Stimulated activated naive CD8-positive, alpha-beta T cell treated with anti-CD3 and anti-CD28 coated beads, Interleukin-15, Interleukin-2, amounts not matched to agents 100 ng/mL and 50 ng/mL, for 24 hours (primary cell): ENCODE measurements around the gene AATF.

Experiments used
- H3K27ac Mint-ChIP-seq: one replicate; pipeline ENCODE4 v1.8.0; 2021; ENCODE audit warnings: mild to moderate bottlenecking, mixed read lengths
- H3K27me3 Mint-ChIP-seq: one replicate; pipeline ENCODE4 v1.8.0; 2021; ENCODE audit warnings: mixed read lengths
- H3K36me3 Mint-ChIP-seq: one replicate; pipeline ENCODE4 v1.8.0; 2021; ENCODE audit warnings: low read depth, mixed read lengths
- H3K4me1 Mint-ChIP-seq: one replicate; pipeline ENCODE4 v1.8.0; 2021; ENCODE audit warnings: low read depth, mixed read lengths
- H3K4me3 Mint-ChIP-seq: one replicate; pipeline ENCODE4 v1.8.0; 2021; ENCODE audit warnings: mild to moderate bottlenecking, mixed read lengths
- H3K9me3 Mint-ChIP-seq: one replicate; pipeline ENCODE4 v1.8.0; 2021; ENCODE audit warnings: mixed read lengths

The AATF gene

GRCh38 chr17:37094391-37094790, 145.6 kb downstream of the AATF start:
- Mint-ChIP-seq H3K36me3 (peaks cover 78% of the 10 kb centered on the region), H3K27ac (no peak overlapping the region), H3K4me1 (peaks cover 24% of the 10 kb centered on the region), H3K4me3 (no peak overlapping the region), H3K27me3 (no peaks in the 10 kb centered on the region), H3K9me3 (no peaks in the 10 kb centered on the region)

DNA sequence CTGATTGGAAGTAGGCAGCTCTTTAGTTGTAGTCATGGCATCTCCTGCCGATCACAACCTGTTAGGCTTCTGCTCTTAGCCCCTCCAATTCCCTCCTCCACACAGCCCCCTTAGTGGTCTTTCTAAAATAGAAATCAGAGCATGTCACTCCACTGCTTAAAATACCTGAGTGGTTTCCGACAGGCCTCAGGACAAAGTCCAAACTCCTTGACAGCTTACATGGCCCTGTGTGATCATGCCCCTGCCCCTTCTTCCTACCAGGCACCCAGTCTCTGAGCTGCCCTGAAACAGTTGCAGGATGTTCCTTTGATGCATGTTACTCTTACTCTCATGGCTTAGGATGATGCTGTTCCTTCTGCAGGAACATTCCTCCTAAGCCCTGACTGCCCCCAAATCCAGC, 147.3 kb downstream of the AATF start:
- Mint-ChIP-seq H3K9me3 (no peaks in the 10 kb centered on the region), H3K27me3 (no peaks in the 10 kb centered on the region), H3K27ac (no peak overlapping the region), H3K4me3 (no peak overlapping the region), H3K36me3 (peaks cover 71% of the 10 kb centered on the region), H3K4me1 (peaks cover 7% of the 10 kb centered on the region)

DNA sequence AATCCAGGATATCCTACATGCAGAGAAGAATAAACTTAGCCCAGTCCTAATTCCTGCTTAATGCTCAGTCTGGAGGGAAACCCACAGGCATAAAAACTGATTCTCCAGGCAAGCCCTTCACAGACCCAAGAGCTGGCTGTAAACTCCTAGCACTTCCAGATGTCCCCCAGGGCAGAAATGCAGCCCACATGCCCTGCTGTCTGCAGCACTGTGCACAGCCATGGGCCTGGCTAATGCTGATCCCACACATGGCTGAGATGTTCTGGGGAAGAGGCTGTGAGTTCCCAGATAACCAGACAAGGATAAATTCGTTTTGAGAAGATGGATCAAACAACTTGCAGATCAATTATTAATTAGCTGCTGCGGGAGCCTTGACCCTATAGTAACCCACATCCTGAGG, 148.4 kb downstream of the AATF start:
- H3K27me3 Mint-ChIP-seq, result no peaks in the 10 kb centered on the region
- peaks cover 2% of the 10 kb centered on the region for H3K4me1 Mint-ChIP-seq
- H3K4me3 Mint-ChIP-seq, result no peak overlapping the region
- H3K9me3 Mint-ChIP-seq, result no peaks in the 10 kb centered on the region
- H3K27ac Mint-ChIP-seq, result no peak overlapping the region
- H3K36me3 Mint-ChIP-seq, result peaks cover 72% of the 10 kb centered on the region

DNA sequence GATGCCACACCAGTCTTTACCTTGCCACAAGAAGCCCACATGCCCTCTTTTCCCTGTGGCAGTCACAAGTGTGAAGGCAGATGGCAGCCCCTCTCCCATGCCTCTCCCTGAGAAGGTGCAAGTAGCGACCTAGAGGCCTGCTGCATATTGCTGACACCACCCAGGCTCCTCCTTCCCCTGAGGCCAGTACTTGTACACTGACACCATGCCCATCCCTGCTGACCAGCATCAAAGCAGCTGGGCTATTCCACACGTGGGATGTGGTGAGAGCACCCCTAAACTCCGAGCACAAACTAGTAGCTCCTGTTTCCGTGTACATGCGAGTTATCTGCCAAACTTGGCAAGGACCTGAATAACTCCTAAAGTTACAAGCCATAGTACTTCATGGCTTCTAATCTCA, 149.4 kb downstream of the AATF start:
- no peak overlapping the region for H3K27ac Mint-ChIP-seq
- H3K9me3 Mint-ChIP-seq, result no peaks in the 10 kb centered on the region
- H3K27me3 Mint-ChIP-seq, result no peaks in the 10 kb centered on the region
- H3K4me1 Mint-ChIP-seq, result no peaks in the 10 kb centered on the region
- peaks cover 77% of the 10 kb centered on the region for H3K36me3 Mint-ChIP-seq
- no peak overlapping the region for H3K4me3 Mint-ChIP-seq

DNA sequence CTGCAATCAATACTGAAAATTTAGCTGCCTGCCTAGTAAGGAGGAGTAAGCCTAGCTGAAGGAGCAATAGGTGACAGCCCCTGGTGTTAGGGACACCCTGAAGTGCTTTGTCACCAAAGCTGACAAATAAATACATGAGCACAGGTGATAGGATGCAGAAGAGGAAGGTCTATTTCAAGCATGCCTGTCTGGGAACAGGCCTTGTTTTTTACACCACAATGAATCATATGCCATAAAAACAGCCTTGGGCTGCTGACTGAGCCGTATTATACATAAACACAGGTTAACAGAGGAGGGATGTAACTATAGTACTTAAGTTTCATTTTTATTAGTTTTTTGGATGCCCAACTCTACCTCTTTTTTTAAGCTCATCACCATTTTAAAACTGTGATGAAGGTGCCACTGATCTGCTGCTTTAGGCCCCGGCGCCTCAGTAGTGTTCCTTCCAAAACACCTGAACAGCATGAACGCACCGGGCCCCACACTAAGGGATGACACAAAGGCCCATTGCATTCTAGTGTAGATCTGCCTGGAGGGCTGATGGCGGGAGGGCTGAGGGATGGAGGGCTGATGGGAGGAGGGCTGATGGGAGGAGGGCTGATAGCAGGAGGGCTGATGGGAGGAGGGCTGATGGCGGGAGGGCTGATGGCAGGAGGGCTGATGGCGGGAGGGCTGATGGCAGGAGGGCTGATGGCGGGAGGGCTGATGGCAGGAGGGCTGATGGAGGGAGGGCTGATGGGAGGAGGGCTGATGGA, 150.3 kb downstream of the AATF start:
- Mint-ChIP-seq H3K27me3 (no peaks in the 10 kb centered on the region), H3K27ac (no peak overlapping the region), H3K9me3 (no peaks in the 10 kb centered on the region), H3K36me3 (peaks cover 76% of the 10 kb centered on the region), H3K4me1 (no peaks in the 10 kb centered on the region), H3K4me3 (no peak overlapping the region)

DNA sequence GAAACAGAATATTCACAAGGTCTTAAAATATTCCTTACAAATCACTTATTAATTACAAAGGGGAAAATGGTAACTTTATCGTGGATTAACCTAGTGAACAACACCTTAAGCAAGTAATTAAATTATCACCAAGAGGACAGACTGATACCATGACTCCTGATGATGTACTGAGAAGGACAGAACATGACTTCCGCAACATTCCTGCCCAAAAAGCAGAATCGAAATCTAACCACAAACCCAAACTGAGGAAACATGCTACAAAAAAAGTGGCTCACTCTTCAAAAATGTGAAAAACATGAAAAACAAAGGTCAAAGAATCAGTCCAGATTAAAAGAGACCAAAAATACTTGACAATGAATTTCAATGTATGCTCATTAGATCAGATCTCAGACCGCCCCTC, 151.5 kb downstream of the AATF start:
- H3K27ac Mint-ChIP-seq, result no peak overlapping the region
- H3K9me3 Mint-ChIP-seq, result no peaks in the 10 kb centered on the region
- no peaks in the 10 kb centered on the region for H3K4me1 Mint-ChIP-seq
- H3K36me3 Mint-ChIP-seq, result peaks cover 76% of the 10 kb centered on the region
- no peaks in the 10 kb centered on the region for H3K27me3 Mint-ChIP-seq
- H3K4me3 Mint-ChIP-seq, result no peak overlapping the region

GRCh38 chr17:37101306-37101705, 152.6 kb downstream of the AATF start:
- Mint-ChIP-seq H3K36me3 (peaks cover 71% of the 10 kb centered on the region), H3K9me3 (no peaks in the 10 kb centered on the region), H3K4me3 (no peak overlapping the region), H3K27ac (no peak overlapping the region), H3K4me1 (no peaks in the 10 kb centered on the region), H3K27me3 (no peaks in the 10 kb centered on the region)

DNA sequence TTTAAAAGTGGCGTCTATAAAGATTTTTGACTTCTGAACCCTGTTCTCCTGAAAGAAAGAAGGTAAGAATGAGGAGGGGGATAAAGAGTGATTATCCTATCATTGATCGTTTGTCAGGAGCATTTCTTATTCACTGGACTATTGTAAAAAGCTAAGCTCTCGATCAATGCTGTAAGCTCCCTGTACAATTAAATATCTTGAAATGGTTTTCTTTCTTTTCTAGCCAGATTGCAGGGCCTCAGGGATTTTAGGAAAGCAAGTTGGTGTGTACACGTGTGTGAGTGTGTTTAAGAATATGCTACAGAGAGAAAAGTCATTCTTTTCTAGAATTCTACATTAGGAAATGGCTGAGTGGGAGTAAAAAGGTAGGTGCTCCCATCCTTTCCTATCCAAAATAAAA, 154.5 kb downstream of the AATF start:
- no peaks in the 10 kb centered on the region for H3K27me3 Mint-ChIP-seq
- no peaks in the 10 kb centered on the region for H3K9me3 Mint-ChIP-seq
- H3K4me3 Mint-ChIP-seq, result no peak overlapping the region
- no peak overlapping the region for H3K27ac Mint-ChIP-seq
- peaks cover 65% of the 10 kb centered on the region for H3K36me3 Mint-ChIP-seq
- H3K4me1 Mint-ChIP-seq, result no peaks in the 10 kb centered on the region

DNA sequence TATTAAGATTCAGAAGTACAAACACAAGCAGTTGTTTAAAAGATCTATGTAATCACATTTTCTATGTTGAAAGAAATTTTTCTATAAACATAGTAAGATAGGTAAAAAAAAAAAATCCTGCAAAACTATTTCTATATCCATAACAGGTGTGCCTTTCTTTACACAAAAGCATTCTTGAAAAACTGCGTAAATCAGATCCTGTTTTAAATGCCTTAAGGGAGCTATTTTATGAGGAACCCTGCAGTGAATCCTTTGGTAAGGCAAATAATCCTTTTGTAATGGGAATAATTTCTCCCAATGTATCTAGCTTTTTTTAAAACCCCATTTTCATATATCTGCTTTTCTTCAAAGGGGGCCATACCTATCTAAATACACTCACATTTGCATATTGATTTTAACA, 157.3 kb downstream of the AATF start:
- no peaks in the 10 kb centered on the region for H3K9me3 Mint-ChIP-seq
- H3K4me1 Mint-ChIP-seq, result no peaks in the 10 kb centered on the region
- no peaks in the 10 kb centered on the region for H3K27me3 Mint-ChIP-seq
- no peak overlapping the region for H3K4me3 Mint-ChIP-seq
- H3K27ac Mint-ChIP-seq, result no peak overlapping the region
- H3K36me3 Mint-ChIP-seq, result peaks cover 70% of the 10 kb centered on the region
